Left lung (tissue), 10 donors: ENCODE results near the gene TCN2. TPM values are rescaled to one million over a fixed set of nuclear protein-coding genes. Genes with fewer than 3 reads are reported as not detected.

Source experiments
- ATAC-seq: fragments of 200-7000 bp; cut with Tn5 transposase; one replicate; pipeline ENCODE4 v1.9.1; 2020; ENCODE audit warnings: moderate library complexity
- DNase-seq, 4 donors: peaks; one replicate each; pipeline ENCODE4 v3.0.0-alpha.2; 2013 to 2020
- H3K27ac ChIP-seq, 2 donors: fragments of 200-600 bp; sonication (generic) in 1 of 2; one replicate each; pipeline versions ENCODE4 v1.5.0 to v1.8.0; 2020 to 2021
- H3K27me3 ChIP-seq, 2 donors: fragments of 200-600 bp; sonication (generic) in 1 of 2; one replicate each; pipeline versions ENCODE4 v1.5.0 to v1.8.0; 2020 to 2021
- H3K36me3 ChIP-seq, 2 donors: fragments of 200-600 bp; sonication (generic) in 1 of 2; one replicate each; pipeline versions ENCODE4 v1.5.0 to v1.8.0; 2020 to 2021
- H3K4me1 ChIP-seq, 2 donors: fragments of 200-600 bp; one replicate each; pipeline ENCODE4 v1.8.0; 2021
- H3K4me3 ChIP-seq, 2 donors: fragments of 200-600 bp; sonication (generic) in 1 of 2; one replicate each; pipeline versions ENCODE4 v1.5.0 to v1.8.0; 2020 to 2021; ENCODE audit warnings: mild to moderate bottlenecking in 1 of 2
- H3K9me3 ChIP-seq, 2 donors: fragments of 200-600 bp; sonication (generic) in 1 of 2; one replicate each; pipeline versions ENCODE4 v1.5.0 to v1.8.0; 2020 to 2021
- intact Hi-C, 2 donors: fragments of 100-400 bp; cut with DNase I; formaldehyde crosslinking; loops; one replicate each; pipeline versions ENCODE4 v1.11.2 to v1.14.2; 2022
- polyA plus RNA-seq, 6 donors: library from polyadenylated mRNA; unstranded; fragments of 120-200 nt; gene quantifications; one replicate each; pipeline ENCODE4 v1.2.1, GENCODE V29; 2013; ENCODE audit not compliant: insufficient read length in 6 of 6
- total RNA-seq, 2 donors: library from RNA; stranded (reverse); fragmentation: NEBNext Ultra II Directional; extraction: Animal tissue kit (Norgen Biotek cat#: 25700); gene quantifications; one replicate each; pipeline ENCODE4 v1.2.1, GENCODE V29; 2021
- TF ChIP-seq, protein P1 (sequence below), 2 donors: fragments of 200-600 bp; sonication (generic) in 1 of 2; IDR thresholded peaks; one replicate each; pipeline versions ENCODE4 v1.5.0 to v1.8.0; 2021; ENCODE audit warnings: antibody characterized with exemption in 2 of 2
- donor health status: DM: no; HTN: yes; CAD: no.
- donor health status: DM: no; HTN: no; CAD: no.

The TCN2 gene
- total and polyA plus RNA-seq, 8 donors = 22.4 to 57.6 (median 33.2) TPM

DNA sequence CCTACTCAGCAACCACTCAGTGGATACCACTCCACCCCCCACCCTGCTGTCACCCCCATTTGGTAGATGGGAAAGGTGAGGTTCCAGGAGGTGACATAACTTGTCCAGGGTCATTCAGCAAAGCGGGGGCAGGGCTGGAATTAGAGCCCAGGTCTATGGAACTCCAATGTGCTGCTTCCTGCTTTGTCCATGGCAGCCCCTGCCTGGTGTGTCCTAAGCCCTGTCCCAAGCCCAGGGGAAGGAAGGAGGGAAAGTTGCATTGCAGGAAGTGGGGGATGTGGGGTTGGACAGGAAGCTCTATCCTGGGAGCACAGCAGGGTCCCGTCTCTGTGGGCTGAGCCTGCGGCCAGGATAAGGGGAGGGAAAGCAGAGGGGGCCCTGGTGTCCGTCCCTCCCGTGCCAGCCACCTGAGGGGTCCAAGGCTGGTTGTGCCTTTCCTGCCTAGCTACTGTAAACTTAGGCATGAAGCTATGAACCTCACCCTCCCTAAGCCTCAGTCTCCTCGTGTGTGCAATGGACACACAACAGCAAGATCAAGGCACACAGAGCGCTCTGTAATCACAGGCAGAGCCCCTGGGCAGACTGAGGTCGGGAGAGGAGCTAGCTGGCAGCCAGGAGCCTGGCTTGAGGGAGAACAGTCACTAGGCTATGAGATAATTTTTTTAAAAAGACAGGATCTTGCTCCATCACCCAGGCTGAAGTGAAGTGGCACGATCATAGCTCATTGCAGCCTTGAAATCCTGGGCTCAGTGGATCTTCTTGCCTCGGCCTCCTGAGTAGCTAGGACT, 45.4 kb upstream of the TCN2 start:
- intact Hi-C loops = no loop called here
- ATAC-seq (no peak), DNase-seq (no peak)
- peaks cover 0 to 3% of the 10 kb centered on the region in 2 donors for H3K27me3 ChIP-seq
- no peak overlapping the region for H3K4me3 ChIP-seq
- no peak overlapping the region for H3K27ac ChIP-seq
- TF ChIP-seq, protein P1, sequence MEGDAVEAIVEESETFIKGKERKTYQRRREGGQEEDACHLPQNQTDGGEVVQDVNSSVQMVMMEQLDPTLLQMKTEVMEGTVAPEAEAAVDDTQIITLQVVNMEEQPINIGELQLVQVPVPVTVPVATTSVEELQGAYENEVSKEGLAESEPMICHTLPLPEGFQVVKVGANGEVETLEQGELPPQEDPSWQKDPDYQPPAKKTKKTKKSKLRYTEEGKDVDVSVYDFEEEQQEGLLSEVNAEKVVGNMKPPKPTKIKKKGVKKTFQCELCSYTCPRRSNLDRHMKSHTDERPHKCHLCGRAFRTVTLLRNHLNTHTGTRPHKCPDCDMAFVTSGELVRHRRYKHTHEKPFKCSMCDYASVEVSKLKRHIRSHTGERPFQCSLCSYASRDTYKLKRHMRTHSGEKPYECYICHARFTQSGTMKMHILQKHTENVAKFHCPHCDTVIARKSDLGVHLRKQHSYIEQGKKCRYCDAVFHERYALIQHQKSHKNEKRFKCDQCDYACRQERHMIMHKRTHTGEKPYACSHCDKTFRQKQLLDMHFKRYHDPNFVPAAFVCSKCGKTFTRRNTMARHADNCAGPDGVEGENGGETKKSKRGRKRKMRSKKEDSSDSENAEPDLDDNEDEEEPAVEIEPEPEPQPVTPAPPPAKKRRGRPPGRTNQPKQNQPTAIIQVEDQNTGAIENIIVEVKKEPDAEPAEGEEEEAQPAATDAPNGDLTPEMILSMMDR (IDR thresholded peaks at IDR 0.05) = no peak
- no peaks in the 10 kb centered on the region for H3K4me1 ChIP-seq
- H3K9me3 ChIP-seq = no peaks in the 10 kb centered on the region
- H3K36me3 ChIP-seq = no peaks in the 10 kb centered on the region

DNA sequence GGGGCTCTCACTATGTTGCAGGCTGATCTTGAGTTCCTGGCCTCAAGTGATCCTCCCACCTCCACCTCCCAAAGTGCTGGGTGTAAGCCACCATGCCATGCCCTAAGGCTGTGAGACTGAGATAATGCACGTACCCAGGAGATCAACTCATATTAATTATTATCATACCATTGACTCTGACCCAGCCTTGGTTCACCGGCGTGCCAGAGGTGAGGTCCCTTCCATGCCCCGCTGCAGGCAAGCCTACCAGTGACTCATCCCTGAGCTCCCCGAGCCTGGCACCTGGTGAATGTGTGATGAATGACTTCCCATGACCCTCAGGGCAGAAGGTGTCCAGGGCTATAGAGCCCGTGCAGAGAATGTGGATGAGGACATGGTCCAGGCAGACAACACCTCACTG, 44.6 kb upstream of the TCN2 start:
- Histone ChIP-seq H3K9me3 (no peaks in the 10 kb centered on the region), H3K4me3 (no peak overlapping the region), H3K36me3 (no peaks in the 10 kb centered on the region), H3K27me3 (peaks cover 0 to 3% of the 10 kb centered on the region in 2 donors), H3K27ac (no peak overlapping the region), H3K4me1 (no peaks in the 10 kb centered on the region)
- intact Hi-C loops = no loop called here
- no peak for DNase-seq
- TF ChIP-seq, protein P1 (IDR thresholded peaks at IDR 0.05) = no peak
- no peak for ATAC-seq

DNA sequence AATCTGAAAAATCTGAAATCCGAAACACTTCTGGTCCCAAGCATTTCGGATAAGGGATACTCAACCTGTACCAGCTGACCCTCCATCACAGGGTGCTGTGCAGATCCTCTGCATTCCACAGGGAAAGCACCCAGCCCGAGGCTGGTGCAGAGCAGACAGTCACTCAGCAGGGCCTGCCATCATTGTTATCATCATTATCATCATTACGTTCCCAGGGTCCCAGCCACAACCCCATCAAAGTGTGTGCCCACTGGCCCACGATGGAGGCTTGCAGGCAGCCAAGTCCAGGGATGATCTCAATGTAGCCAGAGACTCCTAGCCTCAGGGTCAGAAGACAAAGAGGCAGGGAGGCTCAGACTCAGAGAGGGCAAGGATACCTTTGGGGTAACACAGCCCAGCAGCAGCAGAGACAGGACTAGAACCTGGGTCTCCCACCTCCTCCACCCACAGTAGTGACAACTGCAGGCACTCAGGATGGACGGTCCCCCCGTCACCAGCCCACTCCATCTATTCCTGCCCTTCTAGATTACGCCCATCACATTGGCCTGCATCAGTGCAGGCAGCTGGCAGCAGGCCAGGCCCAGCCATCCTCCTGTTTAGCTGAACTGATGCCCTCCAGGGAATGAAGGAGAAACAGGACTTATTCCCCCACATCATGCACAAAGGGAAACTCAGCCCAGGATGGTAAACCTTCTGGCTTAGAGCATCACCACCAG, 42.8 kb upstream of the TCN2 start:
- Histone ChIP-seq H3K27ac (no peak overlapping the region), H3K27me3 (peaks cover 0 to 3% of the 10 kb centered on the region in 2 donors), H3K4me3 (no peak overlapping the region), H3K4me1 (no peaks in the 10 kb centered on the region), H3K36me3 (no peaks in the 10 kb centered on the region), H3K9me3 (no peaks in the 10 kb centered on the region)
- DNase-seq (no peak), ATAC-seq (no peak)
- intact Hi-C loops = no loop called here
- TF ChIP-seq, protein P1 (IDR thresholded peaks at IDR 0.05) = no peak

DNA sequence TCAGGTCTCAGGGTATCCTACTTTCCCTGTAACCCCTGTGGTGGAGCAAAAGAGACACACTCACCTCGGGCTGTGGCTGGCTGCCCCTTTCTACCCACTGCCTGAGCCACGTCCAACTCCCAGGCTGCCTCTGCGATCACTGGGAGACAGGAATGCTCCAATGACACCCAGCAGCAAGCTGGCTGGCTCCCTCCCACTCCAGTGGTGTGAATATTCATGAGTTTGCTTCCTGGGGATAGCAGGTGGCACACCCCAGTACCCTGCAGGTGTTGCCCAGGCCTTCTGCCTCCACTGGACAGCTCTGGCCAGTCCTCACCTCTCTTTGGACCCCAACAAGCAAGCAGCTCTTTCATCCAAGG, 42.2 kb upstream of the TCN2 start:
- intact Hi-C loops = no loop called here
- ATAC-seq = no peak

DNA sequence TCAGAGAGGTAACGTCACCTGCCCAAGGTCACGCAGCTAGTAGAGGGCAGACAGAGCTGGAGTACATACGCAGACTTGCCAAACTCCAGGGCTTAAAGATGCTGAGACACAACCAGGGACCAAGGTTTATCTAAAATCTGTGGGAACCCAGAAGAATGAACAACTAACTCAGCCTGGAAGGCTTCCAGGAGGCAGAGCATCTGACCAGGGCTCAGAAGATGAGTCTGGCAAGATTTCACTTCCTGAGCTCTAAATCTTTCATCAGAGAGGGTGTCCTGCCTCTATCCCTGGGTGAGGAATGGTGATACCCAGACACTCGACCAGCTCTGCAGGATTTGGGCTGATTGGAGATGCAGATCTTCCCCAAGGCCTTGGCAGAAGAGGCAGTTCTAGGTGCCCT, 41.6 kb upstream of the TCN2 start:
- TF ChIP-seq, protein P1 (IDR thresholded peaks at IDR 0.05) = no peak
- Histone ChIP-seq H3K27ac (no peak overlapping the region), H3K9me3 (no peaks in the 10 kb centered on the region), H3K4me3 (no peak overlapping the region), H3K36me3 (no peaks in the 10 kb centered on the region), H3K4me1 (no peaks in the 10 kb centered on the region), H3K27me3 (peaks cover 0 to 3% of the 10 kb centered on the region in 2 donors)
- ATAC-seq = no peak
- no peak for DNase-seq
- intact Hi-C loops = no loop called here

More for the DNA sequence above, 42.2 kb upstream of the TCN2 start:
- no peaks in the 10 kb centered on the region for H3K4me1 ChIP-seq
- no peaks in the 10 kb centered on the region for H3K36me3 ChIP-seq
- TF ChIP-seq, protein P1 (IDR thresholded peaks at IDR 0.05) = no peak
- no peak overlapping the region for H3K27ac ChIP-seq
- DNase-seq = no peak
- no peaks in the 10 kb centered on the region for H3K9me3 ChIP-seq
- H3K27me3 ChIP-seq = peaks cover 0 to 3% of the 10 kb centered on the region in 2 donors
- no peak overlapping the region for H3K4me3 ChIP-seq
